ENCODE results near the gene TLCD2.
A peak's percentile ranks its signal among the peaks of the same experiment; 100 is the strongest.
"Not testable (repeated sequence)": the region's sequence is repeated elsewhere in the genome, so short reads cannot be mapped to it uniquely, and the experiment has no call there.

The TLCD2 gene

GRCh38 chr17:1744551-1745512 is 34.7 kb upstream of the TLCD2 start:
- H3K36me3 ChIP-seq (replicated peaks in 1 of 2; ENCODE audit: control insufficient read depth in 2 of 2, insufficient read depth in 2 of 2, low read length in 2 of 2) = no peaks in the 10 kb centered on the region
- H2BK12ac ChIP-seq (ENCODE audit: low read length) = no peak overlapping the region
- H3K18ac ChIP-seq (ENCODE audit: low read length) = no peak overlapping the region
- peak overlapping the region; percentile 76 for H2AK5ac ChIP-seq (ENCODE audit: low read depth, low read length)
- no peak overlapping the region for H3K27ac ChIP-seq (replicated peaks; ENCODE audit: low read length)
- no peak for DNase-seq (ENCODE audit: low spot score)
- WGBS, 2 donors (ENCODE audit: extremely low coverage in 2 of 2, insufficient read length in 2 of 2, insufficient replicate concordance in 1 of 2) = no CpG with 5 or more reads among the region's 29 CpGs
- H3K9ac ChIP-seq (ENCODE audit: low read depth, low read length, poor library complexity) = no peak overlapping the region
- H2AFZ ChIP-seq (ENCODE audit: low read length) = peak overlapping the region; percentile 29
- no peak overlapping the region for H2BK120ac ChIP-seq (ENCODE audit: low read depth, low read length)
- H4K8ac ChIP-seq (ENCODE audit: low read depth, low read length) = no peak overlapping the region
- H3K4me3 ChIP-seq (ENCODE audit: low read length in 2 of 2) = no peak overlapping the region
- H3K4ac ChIP-seq (ENCODE audit: low read length) = no peak overlapping the region
- peaks cover 0 to 4% of the 10 kb centered on the region in 2 donors for H3K9me3 ChIP-seq (replicated peaks in 1 of 2; ENCODE audit: control insufficient read depth in 2 of 2, insufficient read depth in 1 of 2, low read depth in 1 of 2, low read length in 2 of 2)
- H4K91ac ChIP-seq (ENCODE audit: low read depth, low read length, poor library complexity) = no peak overlapping the region
- peaks cover 2% of the 10 kb centered on the region for H3K79me1 ChIP-seq (ENCODE audit: low read depth, low read length)
- H3K14ac ChIP-seq (ENCODE audit: low read length) = no peak overlapping the region
- peak overlapping the region; percentile 66 for H2BK5ac ChIP-seq (ENCODE audit: low read length)
- no peaks in the 10 kb centered on the region for H3K27me3 ChIP-seq (ENCODE audit: control insufficient read depth in 3 of 3, insufficient read depth in 3 of 3, low read depth in 1 of 3, low read length in 3 of 3)
- H2BK15ac ChIP-seq (ENCODE audit: low read length) = peak overlapping the region; percentile 24
- peaks cover 0 to 3% of the 10 kb centered on the region in 2 donors for H3K4me1 ChIP-seq (ENCODE audit: control insufficient read depth in 2 of 2, insufficient read depth in 1 of 2, low read depth in 1 of 2, low read length in 2 of 2)
- no peak overlapping the region for H3K23ac ChIP-seq (ENCODE audit: low read depth, low read length, poor library complexity)
- no peak overlapping the region for H3K4me2 ChIP-seq (ENCODE audit: insufficient read depth, low read length, poor library complexity, severe bottlenecking)

- Histone ChIP-seq H4K91ac (ENCODE audit: low read depth, low read length, poor library complexity) (no peak overlapping the region), H3K9ac (ENCODE audit: low read depth, low read length, poor library complexity) (no peak overlapping the region), H3K4me1 (ENCODE audit: control insufficient read depth in 2 of 2, insufficient read depth in 1 of 2, low read depth in 1 of 2, low read length in 2 of 2) (peaks cover 0 to 3% of the 10 kb centered on the region in 2 donors), H3K14ac (ENCODE audit: low read length) (no peak overlapping the region), H2AK5ac (ENCODE audit: low read depth, low read length) (no peak overlapping the region), H2BK15ac (ENCODE audit: low read length) (no peak overlapping the region), H4K8ac (ENCODE audit: low read depth, low read length) (no peak overlapping the region), H2BK120ac (ENCODE audit: low read depth, low read length) (no peak overlapping the region), H2BK5ac (ENCODE audit: low read length) (no peak overlapping the region), H2BK12ac (ENCODE audit: low read length) (no peak overlapping the region), H3K9me3 (replicated peaks in 1 of 2; ENCODE audit: control insufficient read depth in 2 of 2, insufficient read depth in 1 of 2, low read depth in 1 of 2, low read length in 2 of 2) (no peaks in the 10 kb centered on the region), H3K23ac (ENCODE audit: low read depth, low read length, poor library complexity) (no peak overlapping the region), H3K4me3 (ENCODE audit: low read length in 2 of 2) (no peak overlapping the region), H3K18ac (ENCODE audit: low read length) (no peak overlapping the region), H2AFZ (ENCODE audit: low read length) (peak overlapping the region; percentile 30), H3K4me2 (ENCODE audit: insufficient read depth, low read length, poor library complexity, severe bottlenecking) (no peak overlapping the region), H3K27ac (replicated peaks; ENCODE audit: low read length) (no peak overlapping the region), H3K36me3 (replicated peaks in 1 of 2; ENCODE audit: control insufficient read depth in 2 of 2, insufficient read depth in 2 of 2, low read length in 2 of 2) (no peaks in the 10 kb centered on the region), H3K79me1 (ENCODE audit: low read depth, low read length) (peaks cover 2% of the 10 kb centered on the region), H3K4ac (ENCODE audit: low read length) (no peak overlapping the region), H3K27me3 (ENCODE audit: control insufficient read depth in 3 of 3, insufficient read depth in 3 of 3, low read depth in 1 of 3, low read length in 3 of 3) (no peaks in the 10 kb centered on the region)
- no peak for DNase-seq (ENCODE audit: low spot score)
- no CpG with 5 or more reads among the region's 2 CpGs for WGBS, 2 donors (ENCODE audit: extremely low coverage in 2 of 2, insufficient read length in 2 of 2, insufficient replicate concordance in 1 of 2)
Measured at GRCh38 chr17:1743088-1743439, 32.9 kb upstream of the TLCD2 start.

GRCh38 chr17:1742371-1743087 is 32.4 kb upstream of the TLCD2 start, which contains the start of gene SERPINF2:
Gene SERPINF2 (plus strand): TSS chr17:1742871. CDS start chr17:1744996, 2,125 bp downstream.
- no peaks in the 10 kb centered on the region for H3K36me3 ChIP-seq (replicated peaks in 1 of 2; ENCODE audit: control insufficient read depth in 2 of 2, insufficient read depth in 2 of 2, low read length in 2 of 2)
- H2BK15ac ChIP-seq (ENCODE audit: low read length) = no peak within 1 kb of the TSS
- H4K91ac ChIP-seq (ENCODE audit: low read depth, low read length, poor library complexity) = no peak within 1 kb of the TSS
- H4K8ac ChIP-seq (ENCODE audit: low read depth, low read length) = no peak within 1 kb of the TSS
- H3K4ac ChIP-seq (ENCODE audit: low read length) = no peak within 1 kb of the TSS
- no peaks in the 10 kb centered on the region for H3K9me3 ChIP-seq (replicated peaks in 1 of 2; ENCODE audit: control insufficient read depth in 2 of 2, insufficient read depth in 1 of 2, low read depth in 1 of 2, low read length in 2 of 2)
- H3K27ac ChIP-seq (replicated peaks; ENCODE audit: low read length) = no peak within 1 kb of the TSS
- H3K27me3 ChIP-seq (ENCODE audit: control insufficient read depth in 3 of 3, insufficient read depth in 3 of 3, low read depth in 1 of 3, low read length in 3 of 3) = no peaks in the 10 kb centered on the region
- no peak within 1 kb of the TSS for H2BK5ac ChIP-seq (ENCODE audit: low read length)
- no CpG with 5 or more reads among the region's 10 CpGs for WGBS, 2 donors (ENCODE audit: extremely low coverage in 2 of 2, insufficient read length in 2 of 2, insufficient replicate concordance in 1 of 2)
- no peak within 1 kb of the TSS for H3K23ac ChIP-seq (ENCODE audit: low read depth, low read length, poor library complexity)
- no peak within 1 kb of the TSS for H2AK5ac ChIP-seq (ENCODE audit: low read depth, low read length)
- H3K4me3 ChIP-seq (ENCODE audit: low read length in 2 of 2) = peak within 1 kb of the TSS in 1 of 2 donors; percentile 47
- DNase-seq (ENCODE audit: low spot score) = no peak
- no peak within 1 kb of the TSS for H2BK120ac ChIP-seq (ENCODE audit: low read depth, low read length)
- H3K4me2 ChIP-seq (ENCODE audit: insufficient read depth, low read length, poor library complexity, severe bottlenecking) = no peak within 1 kb of the TSS
- no peak within 1 kb of the TSS for H3K14ac ChIP-seq (ENCODE audit: low read length)
- peaks cover 0 to 3% of the 10 kb centered on the region in 2 donors for H3K4me1 ChIP-seq (ENCODE audit: control insufficient read depth in 2 of 2, insufficient read depth in 1 of 2, low read depth in 1 of 2, low read length in 2 of 2)
- H3K18ac ChIP-seq (ENCODE audit: low read length) = no peak within 1 kb of the TSS
- H3K79me1 ChIP-seq (ENCODE audit: low read depth, low read length) = peaks cover 2% of the 10 kb centered on the region
- H2AFZ ChIP-seq (ENCODE audit: low read length) = peak within 1 kb of the TSS; percentile 30
- no peak within 1 kb of the TSS for H3K9ac ChIP-seq (ENCODE audit: low read depth, low read length, poor library complexity)
- H2BK12ac ChIP-seq (ENCODE audit: low read length) = no peak within 1 kb of the TSS

- H2BK15ac ChIP-seq (ENCODE audit: low read length); H3K36me3 ChIP-seq (replicated peaks in 1 of 2; ENCODE audit: control insufficient read depth in 2 of 2, insufficient read depth in 2 of 2, low read length in 2 of 2); H2AK5ac ChIP-seq (ENCODE audit: low read depth, low read length); H3K4me1 ChIP-seq (ENCODE audit: control insufficient read depth in 2 of 2, insufficient read depth in 1 of 2, low read depth in 1 of 2, low read length in 2 of 2); H2BK120ac ChIP-seq (ENCODE audit: low read depth, low read length); H3K79me1 ChIP-seq (ENCODE audit: low read depth, low read length); H3K23ac ChIP-seq (ENCODE audit: low read depth, low read length, poor library complexity); H3K27ac ChIP-seq (replicated peaks; ENCODE audit: low read length); H2BK5ac ChIP-seq (ENCODE audit: low read length); H3K18ac ChIP-seq (ENCODE audit: low read length); H3K4ac ChIP-seq (ENCODE audit: low read length); H3K4me2 ChIP-seq (ENCODE audit: insufficient read depth, low read length, poor library complexity, severe bottlenecking); DNase-seq (ENCODE audit: low spot score); H4K91ac ChIP-seq (ENCODE audit: low read depth, low read length, poor library complexity); H3K9ac ChIP-seq (ENCODE audit: low read depth, low read length, poor library complexity); H3K9me3 ChIP-seq (replicated peaks in 1 of 2; ENCODE audit: control insufficient read depth in 2 of 2, insufficient read depth in 1 of 2, low read depth in 1 of 2, low read length in 2 of 2); H3K14ac ChIP-seq (ENCODE audit: low read length); H2BK12ac ChIP-seq (ENCODE audit: low read length); H3K27me3 ChIP-seq (ENCODE audit: control insufficient read depth in 3 of 3, insufficient read depth in 3 of 3, low read depth in 1 of 3, low read length in 3 of 3); H2AFZ ChIP-seq (ENCODE audit: low read length); H4K8ac ChIP-seq (ENCODE audit: low read depth, low read length): not testable (repeated sequence)
- H3K4me3 ChIP-seq (ENCODE audit: low read length in 2 of 2) = peak overlapping the region in 1 of 2 donors; percentile 47
- no CpG with 5 or more reads among the region's 7 CpGs for WGBS, 2 donors (ENCODE audit: extremely low coverage in 2 of 2, insufficient read length in 2 of 2, insufficient replicate concordance in 1 of 2)
Measured at GRCh38 chr17:1741899-1742298, 31.7 kb upstream of the TLCD2 start.

Data from neuronal stem cell (in vitro differentiated cells).